NCI-H2227 treated with DMSO at 0.1 percent for 48 hours (cell line): ENCODE results near the gene TPX2.

Source experiments
- DNase-seq: peaks from one replicate; lab custom pipeline; 2025; lab: John Stamatoyannopoulos, UW

The TPX2 gene, protein sequence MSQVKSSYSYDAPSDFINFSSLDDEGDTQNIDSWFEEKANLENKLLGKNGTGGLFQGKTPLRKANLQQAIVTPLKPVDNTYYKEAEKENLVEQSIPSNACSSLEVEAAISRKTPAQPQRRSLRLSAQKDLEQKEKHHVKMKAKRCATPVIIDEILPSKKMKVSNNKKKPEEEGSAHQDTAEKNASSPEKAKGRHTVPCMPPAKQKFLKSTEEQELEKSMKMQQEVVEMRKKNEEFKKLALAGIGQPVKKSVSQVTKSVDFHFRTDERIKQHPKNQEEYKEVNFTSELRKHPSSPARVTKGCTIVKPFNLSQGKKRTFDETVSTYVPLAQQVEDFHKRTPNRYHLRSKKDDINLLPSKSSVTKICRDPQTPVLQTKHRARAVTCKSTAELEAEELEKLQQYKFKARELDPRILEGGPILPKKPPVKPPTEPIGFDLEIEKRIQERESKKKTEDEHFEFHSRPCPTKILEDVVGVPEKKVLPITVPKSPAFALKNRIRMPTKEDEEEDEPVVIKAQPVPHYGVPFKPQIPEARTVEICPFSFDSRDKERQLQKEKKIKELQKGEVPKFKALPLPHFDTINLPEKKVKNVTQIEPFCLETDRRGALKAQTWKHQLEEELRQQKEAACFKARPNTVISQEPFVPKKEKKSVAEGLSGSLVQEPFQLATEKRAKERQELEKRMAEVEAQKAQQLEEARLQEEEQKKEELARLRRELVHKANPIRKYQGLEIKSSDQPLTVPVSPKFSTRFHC

DNA sequence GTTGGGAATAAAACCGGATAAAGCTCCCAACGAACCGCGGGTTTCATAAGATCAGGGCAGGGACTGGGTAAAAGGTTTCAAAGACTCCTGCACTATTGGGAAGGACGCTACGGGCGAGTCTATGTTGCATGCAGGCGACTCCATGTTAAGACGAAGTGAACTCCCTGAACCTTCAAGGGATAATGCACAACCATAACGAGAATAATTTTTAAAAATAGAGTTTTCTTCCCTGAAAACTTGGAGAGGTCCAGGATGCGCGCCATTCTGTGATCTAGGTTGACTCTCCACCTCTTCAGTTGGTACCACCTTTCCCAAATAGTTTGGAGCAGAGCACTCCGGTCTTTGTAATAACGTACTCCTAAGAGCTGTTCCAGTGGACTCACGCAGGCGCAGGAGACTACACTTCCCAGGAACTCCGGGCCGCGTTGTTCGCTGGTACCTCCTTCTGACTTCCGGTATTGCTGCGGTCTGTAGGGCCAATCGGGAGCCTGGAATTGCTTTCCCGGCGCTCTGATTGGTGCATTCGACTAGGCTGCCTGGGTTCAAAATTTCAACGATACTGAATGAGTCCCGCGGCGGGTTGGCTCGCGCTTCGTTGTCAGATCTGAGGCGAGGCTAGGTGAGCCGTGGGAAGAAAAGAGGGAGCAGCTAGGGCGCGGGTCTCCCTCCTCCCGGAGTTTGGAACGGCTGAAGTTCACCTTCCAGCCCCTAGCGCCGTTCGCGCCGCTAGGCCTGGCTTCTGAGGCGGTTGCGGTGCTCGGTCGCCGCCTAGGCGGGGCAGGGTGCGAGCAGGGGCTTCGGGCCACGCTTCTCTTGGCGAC lies at the start of gene TPX2:
TPX2 (plus strand) TSS at position 562 of the 821 bp plus-strand sequence. CDS start 18,187 bp downstream, outside the sequence.
- peak; percentile 96 for DNase-seq

DNA sequence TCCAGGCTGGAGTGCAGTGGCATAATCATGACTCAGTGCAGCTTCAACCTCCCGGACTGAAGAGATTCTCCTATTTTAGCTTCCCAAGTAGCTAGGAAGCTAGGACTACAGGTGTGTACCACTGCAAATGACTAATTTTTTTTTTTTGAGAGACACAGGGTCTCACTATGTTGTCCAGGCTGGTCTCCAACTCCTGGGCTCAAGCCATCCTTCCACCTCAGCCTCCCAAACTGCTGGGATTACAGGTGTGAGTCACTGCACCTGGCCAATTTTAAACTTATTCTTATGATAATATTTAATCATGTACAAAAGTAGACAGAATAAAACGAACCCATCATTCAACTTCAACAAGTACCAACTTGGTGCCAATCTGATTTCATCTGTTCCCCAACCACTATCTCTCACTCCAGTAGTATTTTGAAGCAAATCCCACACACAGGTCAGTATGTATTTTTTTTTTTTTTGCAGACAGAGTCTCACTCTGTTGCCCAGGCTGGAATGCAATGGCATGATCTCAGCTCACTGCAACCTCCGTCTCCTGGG lies 48.9 kb upstream of the TPX2 start:
- no peak for DNase-seq

DNA sequence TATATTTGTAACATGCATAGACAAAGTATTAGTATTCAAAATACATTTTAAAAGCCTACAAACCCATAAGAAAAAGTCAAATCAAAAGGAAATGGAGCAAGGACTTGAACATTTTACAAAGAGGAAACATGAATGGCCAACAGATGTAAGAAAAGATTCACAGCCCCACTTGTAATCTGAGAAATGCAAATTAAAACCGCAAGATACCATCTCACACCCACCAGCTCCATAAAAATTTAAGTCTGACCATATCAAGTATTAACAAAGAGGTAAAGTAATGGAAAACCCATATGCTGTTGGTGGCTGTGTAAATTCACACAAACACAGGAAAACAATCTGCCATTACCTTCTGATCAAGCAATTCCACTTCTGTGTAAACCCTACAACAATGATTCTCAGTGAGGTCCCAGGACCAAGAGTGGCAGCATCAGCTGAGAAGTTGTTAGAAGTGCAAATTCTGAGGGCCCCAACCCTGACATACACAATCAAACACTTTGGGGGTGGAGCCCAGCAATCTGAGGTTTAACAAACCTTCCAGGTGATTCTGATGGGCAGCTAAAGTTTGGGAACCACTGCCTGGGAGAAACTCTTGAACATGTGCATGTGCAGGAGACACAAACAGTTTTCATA lies 47.3 kb upstream of the TPX2 start:
- no peak for DNase-seq

DNA sequence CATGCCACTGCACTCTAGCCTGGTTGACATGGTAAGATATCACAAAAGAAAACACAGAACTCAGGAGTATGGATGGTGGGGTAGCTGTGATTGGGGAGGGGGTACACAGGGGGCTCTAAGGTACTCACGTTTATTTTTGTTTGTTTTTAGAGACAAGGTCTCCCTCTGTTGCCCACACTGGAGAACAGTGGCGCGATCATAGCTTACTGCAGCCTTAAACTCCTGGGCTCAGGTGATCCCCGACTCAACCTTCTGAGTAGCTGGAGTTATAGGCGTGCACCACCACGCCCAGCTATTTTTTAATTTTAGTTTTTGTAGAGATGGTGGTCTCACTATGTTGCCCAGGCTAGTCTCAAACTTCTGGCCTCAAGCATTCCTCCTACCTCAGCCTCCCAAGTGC lies 45.7 kb upstream of the TPX2 start:
- DNase-seq: no peak

DNA sequence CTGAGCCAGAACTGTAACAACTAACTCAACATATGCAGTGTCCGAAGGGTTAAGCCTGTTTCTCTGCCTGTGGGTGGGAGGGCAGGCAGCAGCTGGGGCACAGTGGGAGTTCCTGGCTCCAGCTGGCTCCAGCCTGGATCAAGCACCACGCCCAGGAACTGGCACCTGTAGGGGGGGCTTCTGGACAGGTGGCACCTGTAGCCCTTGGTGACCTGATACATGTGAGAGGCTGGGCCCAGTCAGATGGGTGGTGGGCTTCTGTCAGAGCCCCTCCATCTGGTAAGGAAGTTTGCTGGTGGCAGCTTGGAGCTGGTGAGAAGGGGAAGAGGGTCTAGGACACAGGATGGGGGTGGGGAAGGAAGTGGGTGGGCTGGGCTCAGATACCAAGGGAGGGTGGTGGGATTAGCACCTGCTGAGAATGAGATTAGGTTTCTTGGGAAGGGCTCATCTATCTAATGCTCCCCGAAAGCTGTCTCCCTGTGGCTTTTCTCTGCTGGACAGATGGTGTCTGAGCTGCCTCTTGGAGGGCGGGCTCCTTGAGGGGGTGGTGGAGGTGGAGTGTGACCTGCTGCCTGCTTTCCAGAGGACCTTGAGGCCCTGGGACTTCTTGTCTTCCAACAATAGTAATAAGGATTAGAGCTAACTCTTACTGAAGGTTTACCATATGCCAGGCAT lies 45.0 kb upstream of the TPX2 start:
- DNase-seq: no peak

DNA sequence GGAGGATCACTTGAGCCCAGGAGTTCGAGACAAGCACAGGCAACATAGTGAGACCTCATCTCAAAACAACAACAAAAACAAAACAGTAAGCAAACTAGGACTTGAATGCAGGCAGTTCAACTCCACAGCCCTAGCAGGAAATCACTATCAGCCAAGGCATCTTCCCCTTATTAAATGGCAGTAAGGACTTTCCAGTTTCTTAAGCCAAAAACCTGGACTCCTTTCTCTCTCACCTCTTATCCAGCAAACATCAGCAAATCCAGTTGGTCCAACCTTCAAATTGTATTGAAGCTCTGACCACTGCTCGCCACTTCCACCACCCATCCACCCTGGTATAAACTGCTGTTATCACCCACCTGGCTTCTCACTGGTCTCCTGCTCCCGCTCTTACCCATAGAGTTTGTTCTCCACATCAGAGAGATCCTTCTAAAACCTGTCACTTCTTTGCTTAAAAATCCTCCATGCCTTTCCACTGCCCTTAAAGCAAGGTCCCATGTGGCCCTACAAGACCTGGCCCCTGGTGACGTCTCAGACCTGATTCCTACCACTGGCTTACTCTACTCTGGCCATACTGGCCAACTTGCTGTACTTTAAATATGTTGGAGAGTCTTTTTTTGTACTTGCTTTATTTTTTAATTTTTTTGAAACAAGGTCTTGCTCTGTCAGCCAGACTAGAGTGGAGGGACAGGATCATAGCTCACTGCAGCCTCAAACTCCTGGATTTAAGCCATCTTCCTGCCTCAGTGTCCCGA lies 44.1 kb upstream of the TPX2 start:
- DNase-seq: no peak

DNA sequence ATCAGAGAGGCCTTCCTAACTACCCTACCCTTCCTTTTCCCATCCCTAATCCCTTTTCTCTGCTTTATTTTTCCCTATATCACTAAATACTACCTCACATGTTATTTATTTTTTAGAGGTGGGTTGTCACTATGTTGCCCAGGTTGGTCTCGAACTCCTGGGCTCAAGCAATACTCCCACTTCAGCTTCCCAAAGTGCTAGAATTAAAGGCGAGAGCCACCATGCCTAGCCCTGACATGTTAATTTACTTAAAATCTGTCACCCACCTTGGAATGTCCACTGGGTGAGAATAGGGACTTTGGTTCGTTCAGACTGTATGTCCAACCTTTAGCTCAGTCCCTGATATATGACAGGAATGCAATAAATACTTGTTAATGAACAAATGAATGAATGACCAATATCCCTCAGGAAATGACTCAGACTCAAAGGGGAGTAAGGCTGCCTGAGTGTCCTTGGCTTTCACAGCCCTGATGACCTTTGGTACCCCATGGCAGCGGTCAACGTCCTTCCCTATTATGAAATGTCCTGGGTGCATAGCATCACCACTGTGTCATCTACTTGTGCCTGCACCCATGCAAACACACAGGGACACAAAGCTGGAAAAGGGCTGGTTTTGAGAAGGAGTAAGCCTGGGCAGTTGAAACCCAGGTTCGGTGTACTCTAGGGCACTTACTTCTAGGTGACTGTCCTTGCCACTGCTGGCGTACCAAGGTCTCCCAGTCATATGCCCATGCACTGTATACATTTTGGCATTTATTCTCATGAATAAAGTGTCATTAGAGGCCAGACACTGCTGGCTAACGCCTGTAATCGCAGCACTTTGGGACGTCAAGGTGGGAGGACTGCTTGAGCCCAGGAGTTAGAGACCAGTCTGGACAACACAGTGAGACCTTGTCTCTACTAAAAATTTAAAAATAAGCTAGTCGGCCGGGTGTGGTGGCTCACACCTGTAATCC lies 43.0 kb upstream of the TPX2 start:
- no peak for DNase-seq

DNA sequence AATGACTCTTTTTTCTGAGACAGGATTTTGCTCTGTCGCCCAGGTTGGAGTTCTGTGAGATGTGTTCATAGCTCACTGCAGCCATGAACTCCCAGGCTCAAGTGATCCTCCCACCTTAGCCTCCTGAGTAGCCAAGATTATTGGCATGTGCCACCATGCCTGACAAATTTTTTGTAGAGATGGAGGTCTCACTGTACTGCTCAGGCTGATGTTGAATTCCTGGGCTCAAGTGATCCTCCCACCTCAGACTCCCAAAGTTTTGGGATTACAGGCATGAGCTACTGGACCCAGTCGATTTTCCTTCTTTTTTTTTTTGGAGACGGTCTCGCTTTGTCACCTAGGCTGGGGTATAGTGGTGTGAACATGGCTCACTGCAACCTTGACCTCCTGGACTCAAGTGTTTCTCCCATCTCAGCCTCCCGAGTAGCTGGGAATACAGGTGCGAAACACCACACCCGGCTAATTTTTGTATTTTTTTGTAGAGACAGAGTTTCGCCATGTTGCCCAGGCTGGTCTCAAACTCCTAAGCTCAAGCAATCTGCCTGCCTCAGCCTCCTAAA lies 40.8 kb upstream of the TPX2 start:
- no peak for DNase-seq

DNA sequence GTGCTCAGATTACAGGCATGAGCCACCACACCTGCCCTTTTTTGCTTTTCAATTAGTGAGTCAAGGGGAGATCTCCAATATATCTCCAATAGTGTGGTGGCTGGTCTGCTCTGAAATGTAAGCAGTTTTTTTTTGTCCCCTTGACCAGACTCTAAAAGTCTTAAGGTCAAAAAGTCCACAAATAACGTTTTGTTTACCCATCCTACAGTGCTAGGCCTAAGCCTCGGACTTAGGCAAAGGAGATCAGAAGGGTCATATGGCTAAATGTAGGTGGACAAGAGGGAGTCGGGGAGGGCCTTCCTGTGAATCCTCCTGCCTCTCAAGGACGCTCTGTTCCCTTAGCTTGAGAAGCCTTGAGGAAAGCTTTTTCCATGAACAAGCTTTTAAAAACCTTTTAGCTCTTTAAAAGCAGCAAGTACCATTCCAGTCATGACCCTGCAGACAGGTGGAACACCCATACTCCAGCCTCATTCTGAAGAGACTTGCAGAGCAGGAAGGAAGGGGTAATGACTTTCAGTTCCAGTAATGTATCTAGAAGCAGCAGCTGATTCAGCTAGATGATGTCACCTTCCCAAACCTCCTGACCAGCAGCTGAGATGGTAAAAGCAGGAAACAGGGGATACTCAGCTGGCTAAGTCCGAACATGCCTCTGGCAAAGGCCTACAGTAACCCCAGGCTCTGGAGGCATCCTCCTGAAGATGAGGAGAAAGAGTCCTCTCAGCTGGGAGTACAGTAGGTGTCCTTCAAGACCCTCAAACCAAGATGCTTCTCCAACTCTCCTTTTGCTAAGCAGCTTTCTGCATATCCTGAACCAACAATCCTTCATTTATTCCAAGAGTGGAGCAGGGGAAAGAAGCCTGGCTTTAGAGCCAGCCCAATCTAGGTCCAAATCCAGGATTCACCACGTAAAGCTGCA lies 40.0 kb upstream of the TPX2 start:
- no peak for DNase-seq

DNA sequence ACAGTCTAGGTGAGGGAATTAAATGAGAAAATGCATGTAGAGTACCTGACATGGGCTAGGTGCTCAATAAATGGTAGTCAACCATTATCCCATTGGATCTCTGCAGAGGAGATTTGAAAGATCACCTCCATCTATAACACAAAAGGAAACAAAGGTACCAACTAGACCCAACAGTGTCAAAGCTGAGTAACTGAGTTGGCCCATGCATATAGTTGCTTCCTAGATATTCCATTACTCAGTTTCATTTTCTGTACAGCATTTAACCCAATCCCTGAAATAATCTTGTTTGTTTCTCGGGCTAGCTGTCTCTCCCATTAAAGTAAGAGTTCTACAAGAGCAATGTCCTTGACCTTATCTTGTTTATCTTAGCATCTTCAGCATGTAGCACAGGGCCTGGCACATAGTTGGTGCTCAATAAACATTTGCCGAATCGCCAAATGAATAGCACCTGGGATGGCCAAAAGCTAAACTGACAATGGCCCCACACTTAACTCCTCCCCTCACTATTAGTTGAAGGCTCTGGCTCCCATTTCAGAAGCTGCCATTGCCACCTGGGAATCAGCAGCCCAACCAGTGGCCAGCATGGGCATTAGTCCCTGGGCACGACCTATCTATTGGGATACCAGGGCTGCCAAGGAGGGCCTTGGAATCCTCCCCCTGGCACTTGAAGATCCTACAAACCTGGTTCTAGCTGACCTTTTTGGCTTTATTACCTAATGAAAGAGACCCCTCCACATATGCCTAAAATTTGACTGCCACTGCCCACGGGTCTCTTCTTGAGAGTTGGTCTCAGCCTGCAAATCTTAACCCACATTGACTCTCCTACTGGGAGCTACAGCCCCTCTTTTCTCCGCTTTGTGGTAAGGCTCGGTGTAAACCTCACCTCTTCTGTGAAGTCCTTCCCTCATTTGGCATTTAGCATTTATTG lies 39.0 kb upstream of the TPX2 start:
- DNase-seq: no peak

DNA sequence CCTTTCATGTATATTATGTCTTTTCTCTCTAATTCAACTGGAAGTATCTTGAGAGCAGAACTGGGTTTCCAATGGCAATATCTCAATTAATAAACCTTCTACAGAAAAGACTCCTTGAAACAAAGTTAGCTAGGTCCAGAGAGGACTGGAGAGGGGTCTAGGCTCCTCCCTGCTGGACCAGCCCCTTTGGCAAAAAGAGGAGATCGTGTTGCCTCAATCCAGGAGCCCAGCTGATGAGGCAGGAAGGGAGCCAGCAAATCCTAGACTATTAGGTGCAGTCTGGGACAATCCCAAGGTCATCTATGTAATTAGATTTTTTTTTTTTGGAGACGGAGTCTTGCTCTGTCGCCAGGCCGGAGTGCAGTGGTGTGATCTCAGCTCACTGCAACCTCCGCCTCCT lies 38.3 kb upstream of the TPX2 start:
- DNase-seq: no peak

DNA sequence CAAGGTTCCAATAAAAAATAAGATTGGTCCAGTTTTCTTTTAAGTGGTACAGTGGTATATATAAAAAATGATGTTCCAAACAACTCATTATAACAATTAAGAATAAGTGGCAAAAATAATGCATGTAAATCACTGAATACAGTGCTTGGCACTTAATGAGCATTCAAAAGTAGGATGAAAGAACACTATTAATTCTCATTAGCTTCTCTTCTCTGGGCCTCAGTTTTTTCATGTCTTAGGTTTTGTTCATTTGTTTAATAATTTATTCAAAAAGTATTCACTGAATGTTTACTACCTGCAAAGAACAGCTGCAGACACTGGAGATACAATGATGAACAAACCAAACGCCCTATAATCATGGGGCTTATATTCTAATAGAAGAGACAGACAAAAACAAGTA lies 37.5 kb upstream of the TPX2 start:
- DNase-seq: no peak

DNA sequence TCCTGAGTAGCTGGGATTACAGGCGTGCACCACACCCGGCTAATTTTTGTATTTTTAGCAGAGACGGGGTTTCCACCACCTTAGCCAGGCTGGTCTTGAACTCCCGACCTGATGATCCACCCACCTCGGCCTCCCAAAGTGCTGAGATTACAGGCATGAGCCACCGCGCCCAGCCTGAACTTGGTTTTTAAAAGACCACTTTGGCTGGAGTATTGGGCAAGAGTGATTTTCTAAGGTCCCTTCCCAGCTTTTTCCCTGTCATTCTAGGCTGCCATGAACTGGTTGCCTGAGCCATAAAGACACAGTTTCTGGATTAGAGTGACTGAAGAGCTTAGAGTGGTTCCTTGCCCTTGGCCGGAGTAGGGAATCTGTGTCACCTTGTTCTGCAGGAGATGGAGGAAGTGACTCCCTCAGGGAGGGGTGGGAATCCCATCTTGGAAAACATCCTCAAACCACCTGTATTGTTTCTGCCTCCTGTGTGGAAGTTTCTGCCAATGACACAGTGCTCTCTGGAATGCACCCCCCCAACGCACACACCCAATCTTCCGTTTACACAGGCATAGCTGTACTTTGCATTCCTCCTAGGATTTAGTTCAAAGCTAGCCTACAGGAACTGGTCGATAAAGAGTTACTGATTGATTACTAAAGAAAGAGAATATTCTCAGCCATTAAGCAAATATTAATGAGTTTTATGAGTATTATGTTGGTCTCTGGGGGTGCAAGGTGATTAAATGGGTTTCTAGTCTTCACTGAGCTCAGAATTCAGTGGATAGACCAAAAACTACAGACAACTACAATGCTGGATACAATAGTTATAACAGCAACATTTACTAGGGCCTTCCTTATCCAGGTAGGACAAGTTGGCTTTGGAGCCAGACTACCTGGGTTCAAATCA lies 34.6 kb upstream of the TPX2 start:
- DNase-seq: no peak

DNA sequence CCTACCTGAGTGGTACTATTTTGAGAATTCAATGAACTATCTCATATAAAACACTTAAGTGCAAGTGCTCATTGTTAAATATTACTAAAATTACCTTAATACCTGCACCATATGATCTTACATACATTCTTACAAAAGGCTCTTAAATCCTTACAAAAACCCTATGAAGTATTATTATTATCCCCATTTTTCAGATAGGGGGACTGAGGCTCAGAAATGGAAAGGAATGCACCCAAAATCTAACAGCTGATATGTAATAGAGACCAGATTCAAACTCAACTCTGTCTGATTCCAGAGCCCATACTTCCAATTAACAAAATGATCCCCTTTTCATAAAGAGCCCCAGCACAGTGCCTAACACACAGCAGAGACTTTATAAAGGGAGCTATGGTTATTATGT lies 33.9 kb upstream of the TPX2 start:
- no peak for DNase-seq
